ENCODE results near the gene MYO10.

- TF ChIP-seq, protein P1, sequence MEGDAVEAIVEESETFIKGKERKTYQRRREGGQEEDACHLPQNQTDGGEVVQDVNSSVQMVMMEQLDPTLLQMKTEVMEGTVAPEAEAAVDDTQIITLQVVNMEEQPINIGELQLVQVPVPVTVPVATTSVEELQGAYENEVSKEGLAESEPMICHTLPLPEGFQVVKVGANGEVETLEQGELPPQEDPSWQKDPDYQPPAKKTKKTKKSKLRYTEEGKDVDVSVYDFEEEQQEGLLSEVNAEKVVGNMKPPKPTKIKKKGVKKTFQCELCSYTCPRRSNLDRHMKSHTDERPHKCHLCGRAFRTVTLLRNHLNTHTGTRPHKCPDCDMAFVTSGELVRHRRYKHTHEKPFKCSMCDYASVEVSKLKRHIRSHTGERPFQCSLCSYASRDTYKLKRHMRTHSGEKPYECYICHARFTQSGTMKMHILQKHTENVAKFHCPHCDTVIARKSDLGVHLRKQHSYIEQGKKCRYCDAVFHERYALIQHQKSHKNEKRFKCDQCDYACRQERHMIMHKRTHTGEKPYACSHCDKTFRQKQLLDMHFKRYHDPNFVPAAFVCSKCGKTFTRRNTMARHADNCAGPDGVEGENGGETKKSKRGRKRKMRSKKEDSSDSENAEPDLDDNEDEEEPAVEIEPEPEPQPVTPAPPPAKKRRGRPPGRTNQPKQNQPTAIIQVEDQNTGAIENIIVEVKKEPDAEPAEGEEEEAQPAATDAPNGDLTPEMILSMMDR (IDR thresholded peaks at IDR 0.05 in 4 of 5, conservative IDR thresholded peaks at IDR 0.05 in 1 of 5): no peak
- TF ChIP-seq POLR2A (IDR thresholded peaks at IDR 0.05): no peak
Measured at GRCh38 chr5:16934677-16935153, 1.4 kb downstream of the MYO10 start.
